Pancreas (tissue), 10 donors: Measurements from ENCODE around the gene CYP4F22. TPM values are rescaled to one million over a fixed set of nuclear protein-coding genes. Genes with fewer than 3 reads are reported as not detected.

Source experiments
- ATAC-seq, 4 donors: fragments of 200-7000 bp; cut with Tn5 transposase; one replicate each; pipeline versions ENCODE4 v1.8.0 to v1.9.1; 2020; ENCODE audit warnings: mild to moderate bottlenecking in 4 of 4, moderate library complexity in 4 of 4
- DNase-seq, 6 donors: peaks; one replicate each; pipeline ENCODE4 v3.0.0-alpha.2; 2020
- FAIRE-seq: peaks from 2 replicates; lab custom pipeline; 2012; peaks lifted over from hg19 to GRCh38; lab: Jason Lieb, UNC
- H3K27ac ChIP-seq, 4 donors: fragments of 200-600 bp; sonication (generic); 1 replicate in 3 of 4; 2 replicates in 1 of 4; pipeline versions ENCODE4 v1.5.0 to v1.8.0; 2020
- H3K27me3 ChIP-seq, 4 donors: fragments of 200-600 bp; one replicate each; pipeline ENCODE4 v1.8.0; 2021
- H3K36me3 ChIP-seq, 3 donors: fragments of 200-600 bp; sonication (generic) in 1 of 3; one replicate each; pipeline versions ENCODE4 v1.5.0 to v1.8.0; 2020 to 2021
- H3K4me1 ChIP-seq, 3 donors: fragments of 200-600 bp; one replicate each; pipeline ENCODE4 v1.8.0; 2021
- H3K4me3 ChIP-seq, 4 donors: fragments of 200-600 bp; sonication (generic) in 2 of 4; one replicate each; pipeline versions ENCODE4 v1.5.0 to v1.8.0; 2020 to 2021
- H3K9me3 ChIP-seq, 4 donors: fragments of 200-600 bp; one replicate each; pipeline ENCODE4 v1.8.0; 2021
- WGBS, 2 donors: extraction: QIAGEN DNeasy Blood & Tissue Kit; methylation state at CpG; one replicate each; pipeline ENCODE4 v1.1.7; 2013; 5-methylcytosine and 5-hydroxymethylcytosine counted together
- intact Hi-C, 3 donors: fragments of 100-400 bp; cut with DNase I; formaldehyde crosslinking; loops; one replicate each; pipeline versions ENCODE4 v1.11.1 to v1.14.2; 2022
- polyA plus RNA-seq, 2 donors: library from polyadenylated mRNA; stranded (reverse); fragments of 200-250 nt; gene quantifications; one replicate each; pipeline ENCODE4 v1.2.3, GENCODE V29; 2013
- total RNA-seq, 6 donors: library from RNA; stranded (reverse); fragmentation: NEBNext Ultra II Directional in 4 of 6; extraction: Animal tissue kit (Norgen Biotek cat#: 25700) in 4 of 6; gene quantifications; one replicate each; pipeline versions ENCODE4 v1.2.1 to v1.2.4, GENCODE V29; 2021 to 2023
- TF ChIP-seq, protein P1 (sequence below), 4 donors: fragments of 200-600 bp; sonication (generic) in 3 of 4; IDR thresholded peaks; one replicate each; pipeline versions ENCODE4 v1.5.0 to v1.8.0; 2021; ENCODE audit warnings: antibody characterized with exemption in 4 of 4
- donor health status: healthy with polysubstance abuse.
- donor health status: DM: no; HTN: no; CAD: no; lungs with moderate emphysema.
- donor health status: DM: no; HTN: no; CAD: no.
- donor health status: control.
- donor health status: control.
- donor health status: Bipolar disorder and iron deficiency.
- donor health status: DM: yes; HTN: yes; CAD: no.
- donor health status: DM: no; HTN: no; CAD: no.
- donor health status: DM: no; HTN: no; CAD: no.
- donor health status: DM: yes; HTN: yes; CAD: no.

The CYP4F22 gene
- total and polyA plus RNA-seq, 8 donors = 0.06 TPM; not detected in 7

DNA sequence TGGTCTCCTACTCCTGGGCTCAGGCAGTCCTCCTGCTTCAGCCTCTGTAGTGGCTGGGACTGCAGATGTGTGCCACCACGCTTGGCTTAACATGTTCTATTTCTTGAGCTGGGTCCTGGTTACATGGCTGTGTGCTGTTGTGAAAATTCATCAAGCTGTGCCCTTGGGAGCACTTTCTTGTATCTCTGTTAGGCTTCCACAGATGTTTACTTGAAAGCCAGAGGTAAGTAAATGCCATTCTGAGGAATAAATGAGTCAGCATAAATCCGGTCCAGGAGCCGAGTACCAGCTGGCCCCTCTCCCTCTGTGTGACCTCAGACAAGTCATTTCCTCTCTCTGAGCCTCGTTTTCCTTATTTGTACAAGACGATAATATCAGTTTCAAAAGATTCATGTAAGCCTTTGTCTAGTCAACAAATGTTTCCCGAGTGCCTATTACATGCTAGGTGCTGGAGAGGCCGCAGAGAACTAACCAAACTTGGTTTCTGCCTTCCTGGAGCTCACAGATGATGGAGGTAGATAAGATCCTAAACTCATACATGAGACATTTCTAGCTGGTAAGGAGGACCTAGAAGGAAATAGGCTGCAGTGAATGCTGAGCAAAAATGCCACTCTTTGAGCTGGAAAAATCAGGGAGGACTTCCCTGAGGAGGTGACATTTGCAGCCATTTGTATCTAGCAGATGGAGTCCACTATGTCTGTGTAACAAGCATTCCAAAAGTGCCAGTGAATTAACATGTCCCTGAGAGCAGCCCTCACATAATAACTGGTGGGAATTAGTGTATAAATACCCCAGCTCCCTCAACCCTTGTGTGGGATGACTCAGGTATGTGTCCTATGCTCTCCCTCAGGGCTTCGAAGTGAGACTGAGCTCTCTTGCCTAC, 41.2 kb upstream of the CYP4F22 start:
- no peaks in the 10 kb centered on the region for H3K36me3 ChIP-seq
- H3K4me3 ChIP-seq = no peak overlapping the region
- H3K27ac ChIP-seq = no peak overlapping the region
- DNase-seq = no peak
- H3K27me3 ChIP-seq = peaks cover 0 to 8% (median 0%) of the 10 kb centered on the region in 4 donors
- intact Hi-C loops = no loop called here
- peak in 2 of 4 donors; percentile 21 to 25 for ATAC-seq
- H3K9me3 ChIP-seq = no peaks in the 10 kb centered on the region
- FAIRE-seq = no peak
- WGBS, 2 donors = 35 to 42% methylated on average over 8 of the region's 8 CpGs
- no peaks in the 10 kb centered on the region for H3K4me1 ChIP-seq
- TF ChIP-seq, protein P1, sequence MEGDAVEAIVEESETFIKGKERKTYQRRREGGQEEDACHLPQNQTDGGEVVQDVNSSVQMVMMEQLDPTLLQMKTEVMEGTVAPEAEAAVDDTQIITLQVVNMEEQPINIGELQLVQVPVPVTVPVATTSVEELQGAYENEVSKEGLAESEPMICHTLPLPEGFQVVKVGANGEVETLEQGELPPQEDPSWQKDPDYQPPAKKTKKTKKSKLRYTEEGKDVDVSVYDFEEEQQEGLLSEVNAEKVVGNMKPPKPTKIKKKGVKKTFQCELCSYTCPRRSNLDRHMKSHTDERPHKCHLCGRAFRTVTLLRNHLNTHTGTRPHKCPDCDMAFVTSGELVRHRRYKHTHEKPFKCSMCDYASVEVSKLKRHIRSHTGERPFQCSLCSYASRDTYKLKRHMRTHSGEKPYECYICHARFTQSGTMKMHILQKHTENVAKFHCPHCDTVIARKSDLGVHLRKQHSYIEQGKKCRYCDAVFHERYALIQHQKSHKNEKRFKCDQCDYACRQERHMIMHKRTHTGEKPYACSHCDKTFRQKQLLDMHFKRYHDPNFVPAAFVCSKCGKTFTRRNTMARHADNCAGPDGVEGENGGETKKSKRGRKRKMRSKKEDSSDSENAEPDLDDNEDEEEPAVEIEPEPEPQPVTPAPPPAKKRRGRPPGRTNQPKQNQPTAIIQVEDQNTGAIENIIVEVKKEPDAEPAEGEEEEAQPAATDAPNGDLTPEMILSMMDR (IDR thresholded peaks at IDR 0.05) = no peak

DNA sequence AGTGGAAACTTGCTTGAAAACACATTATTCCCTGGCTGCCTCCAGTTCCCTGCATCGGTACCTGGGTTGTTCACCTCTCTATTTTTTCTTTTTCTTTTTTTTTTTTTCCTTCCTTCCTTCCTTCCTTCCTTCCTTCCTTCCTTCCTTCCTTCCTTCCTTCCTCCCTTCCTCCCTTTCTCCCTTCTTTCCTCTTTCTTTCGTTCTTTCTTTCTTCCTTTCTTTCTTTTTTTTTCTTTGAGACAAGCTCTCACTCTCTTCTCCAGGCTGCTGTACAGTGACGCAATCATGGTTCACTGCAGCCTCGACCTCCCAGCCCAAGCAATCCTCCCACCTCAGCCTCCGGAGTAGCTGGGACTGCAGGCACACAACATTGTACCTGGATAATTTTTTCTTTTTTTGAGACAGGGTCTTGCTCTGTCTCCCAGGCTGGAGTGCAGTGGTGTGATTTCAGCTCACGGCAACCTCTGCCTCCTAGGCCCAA, 40.6 kb upstream of the CYP4F22 start:
- Histone ChIP-seq H3K27me3 (peaks cover 0 to 8% (median 0%) of the 10 kb centered on the region in 4 donors), H3K9me3 (no peaks in the 10 kb centered on the region), H3K27ac (no peak overlapping the region), H3K4me3 (no peak overlapping the region), H3K36me3 (no peaks in the 10 kb centered on the region), H3K4me1 (no peaks in the 10 kb centered on the region)
- TF ChIP-seq, protein P1 (IDR thresholded peaks at IDR 0.05) = no peak
- DNase-seq = no peak
- ATAC-seq = no peak
- no peak for FAIRE-seq
- 67 to 79% methylated on average over 6 of the region's 6 CpGs for WGBS, 2 donors
- intact Hi-C loops = no loop called here

DNA sequence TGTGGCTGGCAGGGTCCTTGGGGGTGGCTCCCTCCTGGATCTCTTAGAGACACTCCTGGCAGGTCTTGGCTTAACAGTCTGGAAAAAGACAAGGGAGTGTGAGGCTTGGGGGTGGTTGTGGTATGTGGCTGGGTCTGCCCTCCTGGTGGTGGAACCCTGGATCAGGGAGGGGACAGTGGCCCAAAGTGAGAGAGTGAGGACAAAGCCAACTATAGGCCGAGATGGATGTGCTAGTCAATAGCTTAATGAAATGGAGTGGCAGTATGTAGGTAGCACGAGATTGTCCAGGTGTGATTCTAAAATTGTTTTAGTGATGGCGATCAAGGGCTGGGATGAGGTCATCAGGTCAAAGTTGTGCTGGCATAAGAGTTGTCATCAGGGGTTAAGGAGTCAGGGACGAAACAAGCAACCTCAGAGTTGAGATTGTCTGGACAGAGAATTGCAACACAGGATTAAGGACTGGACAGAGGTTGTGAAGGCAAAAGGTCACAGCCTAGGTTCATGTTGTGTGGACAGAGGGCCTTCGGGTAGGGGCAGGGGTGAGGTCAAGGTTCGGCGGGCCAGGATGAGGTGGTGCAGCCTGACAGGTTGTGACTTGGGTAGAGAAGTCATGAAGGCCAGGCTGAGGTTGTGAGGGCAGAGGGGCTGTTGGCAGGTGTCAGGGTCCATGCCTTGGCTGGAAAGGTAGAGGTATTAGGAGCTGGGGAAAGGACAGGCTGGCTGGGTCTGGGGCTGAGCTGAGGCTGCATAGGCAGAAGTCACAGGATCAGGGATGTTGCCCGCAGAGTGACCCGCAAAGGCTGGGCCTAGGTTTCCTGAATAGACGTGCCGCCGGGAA, 39.4 kb upstream of the CYP4F22 start:
- TF ChIP-seq, protein P1 (IDR thresholded peaks at IDR 0.05) = no peak
- DNase-seq (peak in 1 of 6 donors; percentile 52), FAIRE-seq (no peak), ATAC-seq (no peak)
- WGBS, 2 donors = 47 to 50% methylated on average over 12 of the region's 12 CpGs
- Histone ChIP-seq H3K36me3 (no peaks in the 10 kb centered on the region), H3K4me3 (no peak overlapping the region), H3K4me1 (no peaks in the 10 kb centered on the region), H3K27me3 (peaks cover 0 to 8% (median 0%) of the 10 kb centered on the region in 4 donors), H3K9me3 (no peaks in the 10 kb centered on the region), H3K27ac (no peak overlapping the region)
- intact Hi-C loops = no loop called here

DNA sequence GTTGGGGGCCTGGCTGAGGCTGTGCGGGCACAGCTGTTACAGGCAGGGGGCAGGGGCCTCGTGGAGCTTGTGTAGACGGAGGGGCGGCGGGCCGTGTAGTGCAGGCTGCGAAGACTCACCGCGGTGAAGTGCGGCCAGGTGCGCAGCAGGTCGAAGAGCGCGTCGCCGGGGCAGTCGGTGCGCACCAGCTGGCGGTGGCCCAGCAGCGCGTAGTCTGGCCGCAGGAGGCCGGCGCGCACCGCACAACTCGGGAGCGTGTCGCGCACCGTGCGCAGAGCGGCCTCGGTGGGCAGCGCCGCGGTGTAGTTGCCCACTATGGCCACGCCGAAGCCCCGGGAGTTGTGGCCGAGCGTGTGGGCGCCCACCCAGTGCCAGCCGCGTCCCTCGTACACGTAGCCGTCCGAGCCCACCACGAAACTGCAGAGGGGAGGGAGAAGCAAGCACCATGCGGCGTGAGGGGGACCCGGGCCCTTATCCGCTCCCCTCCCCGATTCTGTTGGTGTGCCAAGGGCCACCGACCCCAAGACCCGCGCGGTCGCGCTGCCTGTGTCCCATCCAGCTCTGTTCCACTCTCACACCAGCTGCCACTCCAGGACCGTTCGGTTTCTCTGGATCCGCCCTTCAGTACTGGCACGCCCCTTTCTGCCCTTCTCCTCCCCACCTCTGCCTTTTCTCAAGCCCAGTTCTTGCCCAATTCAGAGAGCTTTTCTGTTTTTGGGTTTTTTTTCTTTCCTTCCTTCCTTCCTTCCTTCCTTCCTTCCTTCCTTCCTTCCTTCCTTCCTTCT, 38.6 kb upstream of the CYP4F22 start:
- peak overlapping the region in 2 of 4 donors; percentile 6 to 33 for H3K4me3 ChIP-seq
- H3K9me3 ChIP-seq = no peaks in the 10 kb centered on the region
- H3K27me3 ChIP-seq = peaks cover 0 to 8% (median 0%) of the 10 kb centered on the region in 4 donors
- FAIRE-seq (no peak), ATAC-seq (peak in 3 of 4 donors; percentile 38 to 76 (median 63)), DNase-seq (peak in 1 of 6 donors; percentile 52)
- H3K36me3 ChIP-seq = no peaks in the 10 kb centered on the region
- TF ChIP-seq, protein P1 (IDR thresholded peaks at IDR 0.05) = no peak
- H3K4me1 ChIP-seq = no peaks in the 10 kb centered on the region
- intact Hi-C loops = no loop called here
- no peak overlapping the region for H3K27ac ChIP-seq
- 3% methylated on average over 53 to 65 of the region's 65 CpGs for WGBS, 2 donors
